B cell (primary cell): ENCODE data around the gene CDKN2B. TPM values are rescaled to one million over a fixed set of nuclear protein-coding genes. Genes with fewer than 3 reads are reported as not detected.

ENCODE experiments used
- ATAC-seq: fragments of 200-7000 bp; cut with Tn5 transposase; one replicate; pipeline ENCODE4 v1.10.0; 2021; ENCODE audit warnings: low read depth, mild to moderate bottlenecking, moderate number of reproducible peaks, moderate library complexity
- CTCF ChIA-PET: fragments of 350-600 bp; sonication (Branson Sonifier 250); formaldehyde crosslinking; loops from one replicate; lab custom pipeline; 2021; ENCODE audit warnings: antibody characterized with exemption, inconsistent platforms; lab: Charles Lee
- POLR2A ChIA-PET: fragments of 350-600 bp; sonication (Branson Sonifier 250); formaldehyde crosslinking; loops from one replicate; lab custom pipeline; 2021; ENCODE audit warnings: antibody characterized with exemption; lab: Charles Lee
- DNase-seq: peaks from one replicate; pipeline ENCODE4 v3.0.0; 2013
- H2AFZ ChIP-seq: 2 replicates; pipeline ENCODE4 v1.6.1; 2012; ENCODE audit warnings: mild to moderate bottlenecking, low read depth, low read length; ENCODE audit not compliant: insufficient read depth, poor library complexity, severe bottlenecking
- H3K27ac ChIP-seq, 2 donors: 1 replicate in 1 of 2; 2 replicates in 1 of 2; pipeline ENCODE4 v1.5.1; 2012 to 2013; ENCODE audit warnings: low read length in 2 of 2, mild to moderate bottlenecking in 2 of 2, moderate library complexity in 1 of 2
- H3K27me3 ChIP-seq, 4 experiments: fragments of 200-600 bp in 1 of 4; sonication (generic) in 1 of 4; replicated peaks in 1 of 4; 1 replicate in 2 of 4; 2 replicates in 2 of 4; pipeline versions ENCODE4 v1.6.1 to v1.7.0; 2013 to 2016; ENCODE audit warnings: low read length in 3 of 4, mild to moderate bottlenecking in 2 of 4, mixed read lengths in 1 of 4, moderate library complexity in 1 of 4; ENCODE audit not compliant: insufficient read depth in 4 of 4, control insufficient read depth in 3 of 4; ENCODE audit errors: control extremely low read depth in 1 of 4
- H3K36me3 ChIP-seq, 2 experiments: replicated peaks in 1 of 2; 1 replicate in 1 of 2; 2 replicates in 1 of 2; pipeline versions ENCODE4 v1.6.1 to v1.7.1; 2013; ENCODE audit warnings: low read length in 1 of 2; ENCODE audit not compliant: insufficient read depth in 2 of 2, control insufficient read depth in 1 of 2; ENCODE audit errors: control extremely low read depth in 1 of 2, extremely low read depth in 1 of 2
- H3K4me1 ChIP-seq, 2 donors: fragments of 200-600 bp in 1 of 2; sonication (generic) in 1 of 2; 1 replicate in 1 of 2; 2 replicates in 1 of 2; pipeline versions ENCODE4 v1.5.1 to v1.6.1; 2013 to 2017; ENCODE audit warnings: low read length in 2 of 2; ENCODE audit not compliant: control insufficient read depth in 2 of 2, insufficient read depth in 2 of 2
- H3K4me2 ChIP-seq: replicated peaks from 2 replicates; pipeline ENCODE3; 2012; ENCODE audit warnings: mild to moderate bottlenecking, low read depth, low read length; ENCODE audit not compliant: poor library complexity, severe bottlenecking
- H3K4me3 ChIP-seq, 5 experiments: fragments of 200-600 bp in 1 of 5; sonication (generic) in 1 of 5; 1 replicate in 3 of 5; 2 replicates in 2 of 5; pipeline versions ENCODE4 v1.5.1 to v1.7.0; 2011 to 2016; ENCODE audit warnings: low read length in 4 of 5, mild to moderate bottlenecking in 4 of 5, low read depth in 2 of 5, control low read depth in 1 of 5, moderate library complexity in 1 of 5; ENCODE audit not compliant: insufficient read depth in 1 of 5; ENCODE audit errors: control extremely low read depth in 1 of 5, extremely low read depth in 1 of 5
- H3K79me2 ChIP-seq: fragments of 200-600 bp; sonication (generic); one replicate; pipeline ENCODE4 v1.6.0; 2016; ENCODE audit warnings: low read length; ENCODE audit not compliant: control insufficient read depth, insufficient read depth
- H3K9ac ChIP-seq: fragments of 200-600 bp; sonication (generic); 2 replicates; pipeline ENCODE4 v1.6.1; 2017; ENCODE audit warnings: mild to moderate bottlenecking, low read length, moderate library complexity
- H3K9me3 ChIP-seq, 3 donors: one replicate each; pipeline versions ENCODE4 v1.6.1 to v1.7.1; 2013; ENCODE audit warnings: low read length in 2 of 3; ENCODE audit not compliant: control insufficient read depth in 2 of 3, insufficient read depth in 1 of 3; ENCODE audit errors: control extremely low read depth in 1 of 3
- H4K20me1 ChIP-seq: 2 replicates; pipeline ENCODE4 v1.6.0; 2012; ENCODE audit warnings: mild to moderate bottlenecking, low read length; ENCODE audit not compliant: insufficient read depth, control insufficient read depth, poor library complexity, severe bottlenecking
- H3K27ac Mint-ChIP-seq: one replicate; pipeline ENCODE4 v1.8.0; 2021; ENCODE audit warnings: mixed read lengths
- H3K27me3 Mint-ChIP-seq: one replicate; pipeline ENCODE4 v1.8.0; 2021; ENCODE audit warnings: mixed read lengths
- H3K4me1 Mint-ChIP-seq: one replicate; pipeline ENCODE4 v1.8.0; 2021; ENCODE audit warnings: mixed read lengths
- H3K4me3 Mint-ChIP-seq: one replicate; pipeline ENCODE4 v1.8.0; 2021; ENCODE audit warnings: mixed read lengths
- H3K9me3 Mint-ChIP-seq: one replicate; pipeline ENCODE4 v1.8.0; 2022; ENCODE audit warnings: mixed read lengths; ENCODE audit not compliant: insufficient read depth
- EZH2 ChIP-seq: IDR thresholded peaks from 2 replicates; pipeline ENCODE4 v1.6.1; 2012; ENCODE audit warnings: borderline replicate concordance, low read depth, mild to moderate bottlenecking, moderate library complexity, low read length; ENCODE audit not compliant: insufficient read depth, poor library complexity, severe bottlenecking
- WGBS: methylation state at CpG from one replicate; pipeline ENCODE4 v1.1.5; 2013; ENCODE audit warnings: missing lambda C conversion rate; ENCODE audit not compliant: insufficient coverage; 5-methylcytosine and 5-hydroxymethylcytosine counted together
- intact Hi-C: fragments of 100-400 bp; cut with micrococcal nuclease; formaldehyde crosslinking; loops from one replicate; pipeline ENCODE4 v1.10.0; 2022
- polyA plus RNA-seq: library from polyadenylated mRNA; depleted of rRNA; stranded (reverse); fragments of >200 nt; gene quantifications from 2 replicates; pipeline ENCODE4 v1.2.3, GENCODE V29; 2012
- total RNA-seq, 2 donors: library from RNA; stranded (reverse); fragments of 120-200 nt in 1 of 2; gene quantifications; 1 replicate in 1 of 2; 2 replicates in 1 of 2; pipeline versions ENCODE4 v1.2.3 to v1.2.4, GENCODE V29; 2013 to 2022
- TF ChIP-seq, protein P1 (sequence below): fragments of 200-600 bp; IDR thresholded peaks from one replicate; pipeline ENCODE4 v1.8.0; 2022; ENCODE audit warnings: antibody characterized with exemption, mild to moderate bottlenecking

The CDKN2B gene
- total and polyA plus RNA-seq, 2 donors (not counting 1 experiment from before 2014, with no cell fraction given): 0.36 to 0.42 TPM

- Histone ChIP-seq H2AFZ (no peak overlapping the region), H3K4me2 (no peak overlapping the region), H3K27me3 (no peaks in the 10 kb centered on the region), H4K20me1 (no peaks in the 10 kb centered on the region), H3K36me3 (no peaks in the 10 kb centered on the region), H3K27ac (no peak overlapping the region), H3K4me1 (peaks cover 3 to 6% of the 10 kb centered on the region in 2 donors), H3K9me3 (no peaks in the 10 kb centered on the region), H3K9ac (no peak overlapping the region), H3K79me2 (no peaks in the 10 kb centered on the region), H3K4me3 (no peak overlapping the region)
- no peak for DNase-seq
- Mint-ChIP-seq H3K4me1 (peaks cover 8% of the 10 kb centered on the region), H3K4me3 (no peak overlapping the region), H3K27me3 (no peaks in the 10 kb centered on the region), H3K27ac (no peak overlapping the region), H3K9me3 (no peaks in the 10 kb centered on the region)
- no peak for TF ChIP-seq EZH2
- TF ChIP-seq, protein P1, sequence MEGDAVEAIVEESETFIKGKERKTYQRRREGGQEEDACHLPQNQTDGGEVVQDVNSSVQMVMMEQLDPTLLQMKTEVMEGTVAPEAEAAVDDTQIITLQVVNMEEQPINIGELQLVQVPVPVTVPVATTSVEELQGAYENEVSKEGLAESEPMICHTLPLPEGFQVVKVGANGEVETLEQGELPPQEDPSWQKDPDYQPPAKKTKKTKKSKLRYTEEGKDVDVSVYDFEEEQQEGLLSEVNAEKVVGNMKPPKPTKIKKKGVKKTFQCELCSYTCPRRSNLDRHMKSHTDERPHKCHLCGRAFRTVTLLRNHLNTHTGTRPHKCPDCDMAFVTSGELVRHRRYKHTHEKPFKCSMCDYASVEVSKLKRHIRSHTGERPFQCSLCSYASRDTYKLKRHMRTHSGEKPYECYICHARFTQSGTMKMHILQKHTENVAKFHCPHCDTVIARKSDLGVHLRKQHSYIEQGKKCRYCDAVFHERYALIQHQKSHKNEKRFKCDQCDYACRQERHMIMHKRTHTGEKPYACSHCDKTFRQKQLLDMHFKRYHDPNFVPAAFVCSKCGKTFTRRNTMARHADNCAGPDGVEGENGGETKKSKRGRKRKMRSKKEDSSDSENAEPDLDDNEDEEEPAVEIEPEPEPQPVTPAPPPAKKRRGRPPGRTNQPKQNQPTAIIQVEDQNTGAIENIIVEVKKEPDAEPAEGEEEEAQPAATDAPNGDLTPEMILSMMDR: no peak
- CTCF ChIA-PET: interaction anchor here (0.7 to 4.0 kb wide), 3 partner anchors 24 to 220 kb away, joined by 3 to 18 read pairs (median 8); partner anchors contain the start of gene CDKN2B
- POLR2A ChIA-PET: no interaction called here
- intact Hi-C loops: no loop called here
- no peak for ATAC-seq
- WGBS: 91% methylated on average over 4 of the region's 8 CpGs
Measured at GRCh38 chr9:22033012-22033630, 24.0 kb upstream of the CDKN2B start.

DNA sequence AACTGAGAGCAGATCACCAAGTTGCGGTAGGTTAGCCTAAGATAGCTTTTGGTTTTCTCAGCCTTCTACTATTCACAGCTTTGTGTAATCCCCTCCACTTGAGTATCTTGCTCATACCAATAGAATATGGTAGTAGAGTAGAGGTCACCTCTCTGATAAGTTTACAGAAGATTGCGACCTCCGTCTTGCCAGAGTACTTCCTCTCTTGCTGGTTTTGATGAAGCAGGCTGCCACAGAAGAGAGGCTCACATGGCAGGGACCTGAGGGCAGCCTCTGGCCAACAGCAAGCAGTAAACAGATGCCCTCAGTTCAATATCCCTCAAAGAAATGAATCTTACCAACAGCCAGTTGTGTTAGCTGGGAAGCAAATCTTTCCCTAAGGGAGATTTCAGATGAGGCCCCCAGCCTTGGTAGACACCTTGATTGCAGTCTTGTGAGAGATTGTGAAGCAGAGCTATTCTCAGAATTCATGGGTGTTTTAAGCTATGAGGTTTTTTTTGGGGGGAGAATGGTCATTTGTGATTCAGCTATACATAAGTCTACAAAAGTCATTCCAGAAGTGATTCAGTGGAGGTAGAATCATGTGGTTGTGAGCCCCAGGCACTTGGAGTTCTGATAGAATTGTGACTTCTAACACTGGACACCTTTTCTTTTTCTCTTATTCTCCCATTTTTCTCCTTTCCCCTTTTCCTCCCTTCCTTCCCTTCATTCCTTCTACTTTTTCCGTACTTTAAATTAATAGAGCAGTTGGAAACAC lies 22.7 kb upstream of the CDKN2B start:
- no CpG with 5 or more reads among the region's 4 CpGs for WGBS
- no peaks in the 10 kb centered on the region for H3K27me3 Mint-ChIP-seq
- no peaks in the 10 kb centered on the region for H3K9me3 Mint-ChIP-seq
- Histone ChIP-seq H3K9ac (no peak overlapping the region), H3K79me2 (no peaks in the 10 kb centered on the region), H3K4me2 (no peak overlapping the region), H3K27me3 (no peaks in the 10 kb centered on the region), H3K27ac (no peak overlapping the region), H3K4me3 (no peak overlapping the region), H4K20me1 (no peaks in the 10 kb centered on the region), H2AFZ (no peak overlapping the region), H3K36me3 (no peaks in the 10 kb centered on the region), H3K4me1 (peaks cover 3 to 6% of the 10 kb centered on the region in 2 donors), H3K9me3 (no peaks in the 10 kb centered on the region)
- no peak for ATAC-seq
- TF ChIP-seq, protein P1: no peak
- no peak for TF ChIP-seq EZH2
- intact Hi-C loops: no loop called here
- CTCF ChIA-PET: interaction anchor here (1.0 to 4.0 kb wide), 3 partner anchors 23 to 219 kb away, joined by 4 to 18 read pairs (median 8); partner anchors contain the start of gene CDKN2B
- H3K4me1 Mint-ChIP-seq: peaks cover 8% of the 10 kb centered on the region
- POLR2A ChIA-PET: no interaction called here
- no peak overlapping the region for H3K27ac Mint-ChIP-seq
- no peak for DNase-seq
- no peak overlapping the region for H3K4me3 Mint-ChIP-seq
